Spleen (tissue), 7 donors: ENCODE results near the gene LRRC3.

Source experiments
- CTCF ChIP-seq, 11 experiments: fragments of 200-600 bp in 7 of 11; fragments of 450-650 bp in 4 of 11; sonication (generic) in 4 of 11; IDR thresholded peaks in 8 of 11; conservative IDR thresholded peaks in 3 of 11; 1 replicate in 7 of 11; 2 replicates in 4 of 11; pipeline versions ENCODE4 v1.4.0 to v1.8.0; 2016 to 2021; ENCODE audit warnings: antibody characterized with exemption in 11 of 11, inconsistent platforms in 4 of 11, mild to moderate bottlenecking in 1 of 11
- POLR2A ChIP-seq, 3 donors: fragments of 450-650 bp; IDR thresholded peaks; one replicate each; pipeline ENCODE4 v1.5.1; 2017; ENCODE audit warnings: antibody characterized with exemption in 3 of 3, mild to moderate bottlenecking in 1 of 3
- POLR2AphosphoS5 ChIP-seq, 3 donors: sonication (generic); formaldehyde crosslinking; IDR thresholded peaks; one replicate each; pipeline ENCODE4 v1.5.1; 2017; ENCODE audit warnings: antibody characterized with exemption in 3 of 3
- donor health status: DM: no; HTN: no; CAD: no; lungs with moderate emphysema.
- donor health status: DM: no; HTN: no; CAD: no.
- donor health status: DM: no; HTN: no; CAD: no.

DNA sequence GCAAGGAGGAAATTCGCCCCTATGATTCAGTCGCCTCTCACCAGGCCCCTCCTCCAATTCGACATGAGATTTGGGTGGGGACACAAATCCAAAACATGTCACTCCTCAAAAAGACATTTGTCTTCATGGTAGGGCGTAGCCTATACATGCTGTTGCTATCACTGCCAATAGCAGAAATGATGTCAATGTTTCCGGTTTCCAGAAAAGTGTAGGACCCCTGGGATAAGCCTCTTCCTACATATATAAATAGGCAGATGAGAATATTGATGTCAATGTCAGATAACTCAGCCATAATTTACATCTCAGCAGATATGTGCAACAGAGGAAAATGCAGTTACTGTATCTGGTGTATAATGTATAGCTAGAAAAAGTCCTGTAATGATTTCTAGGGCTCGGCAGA lies 16.7 kb downstream of the LRRC3 start:
- TF ChIP-seq CTCF (IDR thresholded peaks at IDR 0.05 in 8 of 11, conservative IDR thresholded peaks at IDR 0.05 in 3 of 11) (no peak), POLR2AphosphoS5 (IDR thresholded peaks at IDR 0.05) (no peak), POLR2A (IDR thresholded peaks at IDR 0.05) (no peak)
